Esophagus muscularis mucosa (tissue), 4 donors: Measurements from ENCODE around the gene GAMT. TPM values are rescaled to one million over a fixed set of nuclear protein-coding genes. Genes with fewer than 3 reads are reported as not detected.
A peak's percentile ranks its signal among the peaks of the same experiment; 100 is the strongest.

ENCODE experiments used
- DNase-seq: peaks from one replicate; pipeline ENCODE4 v3.0.0-alpha.2; 2017; ENCODE audit errors: extremely low spot score
- H3K27ac ChIP-seq, 4 donors: fragments of 200-600 bp; sonication (generic); replicated peaks in 1 of 4; 1 replicate in 3 of 4; 2 replicates in 1 of 4; pipeline ENCODE4 v1.5.1; 2016 to 2019; ENCODE audit warnings: mild to moderate bottlenecking in 1 of 4
- H3K27me3 ChIP-seq, 4 donors: fragments of 200-600 bp; sonication (generic); one replicate each; pipeline versions ENCODE4 v1.5.1 to v1.6.0; 2016 to 2019
- H3K36me3 ChIP-seq, 4 donors: fragments of 200-600 bp; sonication (generic); one replicate each; pipeline ENCODE4 v1.5.1; 2016 to 2019
- H3K4me1 ChIP-seq, 4 donors: fragments of 200-600 bp; sonication (generic); one replicate each; pipeline ENCODE4 v1.5.1; 2016 to 2019
- H3K4me3 ChIP-seq, 4 donors: fragments of 200-600 bp; sonication (generic); 1 replicate in 2 of 4; 2 replicates in 2 of 4; pipeline ENCODE4 v1.5.1; 2016 to 2019; ENCODE audit warnings: mild to moderate bottlenecking in 4 of 4, moderate library complexity in 1 of 4
- H3K9me3 ChIP-seq, 4 donors: fragments of 200-600 bp; sonication (generic); 1 replicate in 3 of 4; 2 replicates in 1 of 4; pipeline ENCODE4 v1.5.1; 2016 to 2019
- EP300 ChIP-seq: sonication (generic); formaldehyde crosslinking; IDR thresholded peaks from one replicate; pipeline ENCODE4 v1.6.1; 2017; ENCODE audit warnings: antibody characterized with exemption
- POLR2A ChIP-seq: fragments of 450-650 bp; IDR thresholded peaks from one replicate; pipeline ENCODE4 v1.6.1; 2017; ENCODE audit warnings: antibody characterized with exemption, moderate library complexity, mild to moderate bottlenecking, low read depth
- POLR2AphosphoS5 ChIP-seq, 2 donors: sonication (generic); formaldehyde crosslinking; IDR thresholded peaks; one replicate each; pipeline ENCODE4 v1.6.1; 2017; ENCODE audit warnings: antibody characterized with exemption in 2 of 2
- WGBS: methylation state at CpG from one replicate; pipeline ENCODE4 v1.1.5; 2018; 5-methylcytosine and 5-hydroxymethylcytosine counted together
- intact Hi-C: fragments of 100-400 bp; cut with DNase I; formaldehyde crosslinking; loops from one replicate; pipeline ENCODE4 v1.15.1; 2023
- total RNA-seq, 4 donors: library from RNA; depleted of rRNA; stranded (reverse); fragments of >200 nt; gene quantifications; one replicate each; pipeline versions ENCODE4 v1.1.0 to v1.2.1, GENCODE V29; 2016
- TF ChIP-seq, protein P1 (sequence below), 3 experiments: fragments of 200-600 bp in 2 of 3; fragments of 450-650 bp in 1 of 3; sonication (generic) in 2 of 3; IDR thresholded peaks; one replicate each; pipeline ENCODE4 v1.5.1; 2017 to 2019; ENCODE audit warnings: antibody characterized with exemption in 3 of 3, mild to moderate bottlenecking in 2 of 3, moderate library complexity in 1 of 3

Gene GAMT
- total RNA-seq, 4 donors from 2014 or later, result 5.8 to 13.4 (median 11.9) TPM

DNA sequence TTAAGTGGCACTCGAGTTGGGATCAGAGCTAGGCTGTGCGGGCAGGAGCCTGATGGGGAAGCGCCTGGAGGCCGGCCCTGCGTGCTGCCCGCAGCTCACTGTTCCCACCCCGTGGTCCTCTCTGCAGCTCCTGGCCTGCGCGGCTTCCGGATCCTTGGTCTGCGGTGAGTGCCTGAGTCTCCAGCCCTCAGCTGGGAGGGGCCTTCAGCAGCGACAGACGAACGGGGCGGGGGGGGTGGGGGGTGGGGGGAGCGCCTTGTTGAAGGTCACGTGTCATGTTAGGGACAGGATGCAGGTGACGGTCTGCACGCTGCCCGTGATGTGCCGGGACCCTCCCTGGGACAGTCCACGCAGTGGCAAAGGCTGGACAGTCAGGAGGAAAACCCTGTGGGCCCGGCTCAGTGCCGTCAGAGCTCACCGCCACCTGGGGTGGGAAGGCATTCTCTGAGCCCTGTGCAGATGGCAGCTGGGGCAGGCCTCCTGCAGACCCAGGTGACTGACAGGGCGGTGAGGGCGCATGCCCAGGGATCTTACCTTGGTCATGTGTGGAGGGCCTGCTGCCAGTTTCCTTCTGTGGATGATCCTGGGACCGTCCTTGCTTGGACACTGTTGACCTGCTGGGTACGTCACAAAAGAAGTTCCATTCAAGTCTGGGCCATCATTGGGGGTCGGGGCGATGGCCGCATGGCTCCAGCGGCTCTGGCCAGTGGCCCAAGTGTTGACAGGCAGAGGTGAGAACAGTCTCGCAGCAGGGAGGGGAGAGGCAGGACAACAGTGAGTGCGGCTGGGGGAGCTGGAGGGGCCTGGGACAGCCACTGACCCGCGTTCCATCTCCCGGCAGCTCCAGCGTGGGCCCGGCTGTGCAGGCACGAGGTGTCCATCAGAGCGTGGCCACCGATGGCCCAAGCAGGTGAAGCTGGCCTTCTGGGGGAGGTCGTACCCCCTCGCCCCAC, 13.4 kb downstream of the GAMT start:
- intact Hi-C loops, result no loop called here
- Histone ChIP-seq H3K27ac (no peak overlapping the region), H3K4me3 (no peak overlapping the region), H3K9me3 (no peaks in the 10 kb centered on the region), H3K4me1 (peaks cover 40 to 47% (median 42%) of the 10 kb centered on the region in 4 donors), H3K36me3 (peaks cover 45 to 71% (median 52%) of the 10 kb centered on the region in 4 donors), H3K27me3 (no peaks in the 10 kb centered on the region)
- 90% methylated on average over 15 of the region's 45 CpGs for WGBS
- no peak for DNase-seq
- TF ChIP-seq, protein P1, sequence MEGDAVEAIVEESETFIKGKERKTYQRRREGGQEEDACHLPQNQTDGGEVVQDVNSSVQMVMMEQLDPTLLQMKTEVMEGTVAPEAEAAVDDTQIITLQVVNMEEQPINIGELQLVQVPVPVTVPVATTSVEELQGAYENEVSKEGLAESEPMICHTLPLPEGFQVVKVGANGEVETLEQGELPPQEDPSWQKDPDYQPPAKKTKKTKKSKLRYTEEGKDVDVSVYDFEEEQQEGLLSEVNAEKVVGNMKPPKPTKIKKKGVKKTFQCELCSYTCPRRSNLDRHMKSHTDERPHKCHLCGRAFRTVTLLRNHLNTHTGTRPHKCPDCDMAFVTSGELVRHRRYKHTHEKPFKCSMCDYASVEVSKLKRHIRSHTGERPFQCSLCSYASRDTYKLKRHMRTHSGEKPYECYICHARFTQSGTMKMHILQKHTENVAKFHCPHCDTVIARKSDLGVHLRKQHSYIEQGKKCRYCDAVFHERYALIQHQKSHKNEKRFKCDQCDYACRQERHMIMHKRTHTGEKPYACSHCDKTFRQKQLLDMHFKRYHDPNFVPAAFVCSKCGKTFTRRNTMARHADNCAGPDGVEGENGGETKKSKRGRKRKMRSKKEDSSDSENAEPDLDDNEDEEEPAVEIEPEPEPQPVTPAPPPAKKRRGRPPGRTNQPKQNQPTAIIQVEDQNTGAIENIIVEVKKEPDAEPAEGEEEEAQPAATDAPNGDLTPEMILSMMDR (IDR thresholded peaks at IDR 0.05), result no peak
- TF ChIP-seq EP300, result no peak
- TF ChIP-seq POLR2A, result no peak
- no peak for TF ChIP-seq POLR2AphosphoS5 (IDR thresholded peaks at IDR 0.05)

DNA sequence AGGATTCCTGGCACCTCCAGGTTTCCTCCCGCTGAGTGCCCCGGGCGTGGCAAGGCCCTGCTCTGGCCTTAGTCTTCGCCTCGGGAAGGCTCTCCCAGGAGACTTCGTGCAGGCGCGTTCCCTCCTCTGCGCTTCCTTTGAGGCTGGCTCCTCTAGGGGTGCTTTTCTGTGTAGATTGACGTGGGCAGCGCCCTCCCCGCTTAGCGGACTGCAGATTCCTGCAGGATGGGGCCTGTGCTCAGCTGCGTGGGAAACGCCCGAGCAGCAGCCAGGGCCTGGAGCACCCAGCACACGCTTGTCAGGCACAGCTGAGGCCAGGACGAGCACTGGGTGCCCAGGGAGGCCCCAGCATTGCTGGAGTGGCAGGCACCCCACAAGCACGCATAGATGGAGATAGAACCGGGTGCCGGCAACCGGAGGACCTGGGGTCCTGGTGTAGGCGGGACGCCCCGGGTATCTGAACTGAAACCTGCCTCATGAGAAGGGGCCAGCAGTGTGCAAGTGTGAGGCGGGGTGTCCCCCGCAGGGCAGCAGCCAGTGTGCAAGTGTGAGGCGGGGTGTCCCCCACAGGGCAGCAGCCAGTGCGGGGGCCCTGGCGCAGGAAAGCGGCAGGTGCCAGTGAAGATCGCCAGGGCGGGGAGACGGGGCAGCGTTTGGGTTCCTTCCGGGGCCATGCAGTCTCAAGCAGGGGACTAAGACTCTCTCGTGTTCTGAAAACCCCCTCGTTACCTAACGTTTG, 14.2 kb downstream of the GAMT start:
- peaks cover 37 to 62% (median 44%) of the 10 kb centered on the region in 4 donors for H3K36me3 ChIP-seq
- TF ChIP-seq POLR2AphosphoS5 (IDR thresholded peaks at IDR 0.05) (no peak), EP300 (no peak), POLR2A (no peak)
- TF ChIP-seq, protein P1 (IDR thresholded peaks at IDR 0.05), result no peak
- H3K4me1 ChIP-seq, result peaks cover 40 to 51% (median 43%) of the 10 kb centered on the region in 4 donors
- H3K9me3 ChIP-seq, result no peaks in the 10 kb centered on the region
- no peak overlapping the region for H3K27ac ChIP-seq
- WGBS, result 89% methylated on average over 27 of the region's 39 CpGs
- DNase-seq, result no peak
- H3K4me3 ChIP-seq, result no peak overlapping the region
- intact Hi-C loops, result no loop called here
- H3K27me3 ChIP-seq, result no peaks in the 10 kb centered on the region

DNA sequence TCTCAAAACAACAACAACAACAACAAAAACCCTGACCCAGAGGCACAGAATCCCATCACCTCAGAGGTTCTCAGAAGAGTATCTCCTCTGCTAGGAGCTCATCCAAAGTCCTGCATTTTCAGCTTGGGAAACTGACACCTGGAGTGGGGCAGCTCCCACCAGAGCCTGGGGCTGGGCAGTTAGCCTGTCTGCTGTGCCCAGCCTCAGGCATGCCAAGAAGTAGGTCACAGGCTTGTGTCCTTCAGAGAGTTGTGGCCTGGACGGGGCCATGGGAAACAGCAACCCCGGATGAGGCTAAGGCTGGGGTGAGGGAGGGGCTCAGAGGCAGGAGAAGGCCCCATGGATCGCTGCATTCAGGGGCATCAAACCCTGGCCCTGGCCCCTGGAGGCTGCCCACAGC, 15.5 kb downstream of the GAMT start:
- no peak for DNase-seq
- 90% methylated on average over 3 of the region's 3 CpGs for WGBS
- peaks cover 24 to 49% (median 31%) of the 10 kb centered on the region in 4 donors for H3K36me3 ChIP-seq
- intact Hi-C loops, result no loop called here
- H3K4me1 ChIP-seq, result peaks cover 44 to 62% (median 49%) of the 10 kb centered on the region in 4 donors
- no peak overlapping the region for H3K27ac ChIP-seq
- TF ChIP-seq EP300 (no peak), POLR2AphosphoS5 (IDR thresholded peaks at IDR 0.05) (no peak), POLR2A (no peak)
- TF ChIP-seq, protein P1 (IDR thresholded peaks at IDR 0.05), result no peak
- no peak overlapping the region for H3K4me3 ChIP-seq
- H3K9me3 ChIP-seq, result no peaks in the 10 kb centered on the region
- no peaks in the 10 kb centered on the region for H3K27me3 ChIP-seq

DNA sequence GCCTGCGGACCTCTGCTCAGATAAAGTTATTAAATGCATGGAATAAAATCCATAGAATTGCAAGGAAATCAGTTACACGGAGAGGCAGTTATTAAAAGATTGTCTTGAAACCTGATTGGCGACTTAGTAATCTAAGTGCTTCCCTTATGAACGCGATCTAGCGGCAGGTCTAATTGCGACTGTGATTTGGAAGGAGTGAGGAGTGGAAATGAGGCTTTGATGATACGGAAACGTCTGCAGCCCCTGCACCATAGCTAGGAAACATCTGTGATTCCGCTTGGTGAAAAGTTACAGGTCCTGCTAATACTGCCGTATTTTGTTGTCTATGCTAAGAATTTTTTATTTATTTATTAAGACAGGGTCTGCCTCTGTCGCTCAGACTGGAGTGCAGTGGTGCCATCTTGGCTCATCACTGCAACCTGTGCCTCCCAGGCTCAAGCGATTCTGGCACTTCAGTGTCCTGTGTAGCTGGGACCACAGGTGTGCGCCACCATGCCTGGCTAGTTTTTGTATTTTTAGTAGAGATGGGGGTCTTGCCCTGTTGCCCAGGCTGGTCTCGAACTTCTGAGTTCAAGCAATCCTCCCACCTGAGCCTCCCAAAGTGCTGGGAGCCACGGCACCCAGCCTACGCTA, 16.7 kb downstream of the GAMT start:
- intact Hi-C loops, result no loop called here
- 29% methylated on average over 17 of the region's 17 CpGs for WGBS
- no peaks in the 10 kb centered on the region for H3K9me3 ChIP-seq
- peak overlapping the region; percentile 72 to 99 (median 90) for H3K4me3 ChIP-seq
- DNase-seq, result no peak
- TF ChIP-seq EP300 (no peak), POLR2A (no peak), POLR2AphosphoS5 (IDR thresholded peaks at IDR 0.05) (no peak)
- TF ChIP-seq, protein P1 (IDR thresholded peaks at IDR 0.05), result no peak
- H3K27ac ChIP-seq, result peak overlapping the region; percentile 87 to 95 (median 93)
- no peaks in the 10 kb centered on the region for H3K27me3 ChIP-seq
- H3K36me3 ChIP-seq, result peaks cover 17 to 37% (median 20%) of the 10 kb centered on the region in 4 donors
- peaks cover 44 to 62% (median 49%) of the 10 kb centered on the region in 4 donors for H3K4me1 ChIP-seq
